Fibroblast of lung (primary cell): ENCODE results near the gene DNAH3. TPM values are rescaled to one million over a fixed set of nuclear protein-coding genes. Genes with fewer than 3 reads are reported as not detected.
A peak's percentile ranks its signal among the peaks of the same experiment; 100 is the strongest.

Experiments used
- DNase-seq, 2 donors: peaks; one replicate each; pipeline versions ENCODE4 v3.0.0 to v3.0.0-alpha.2; 2010; ENCODE audit warnings: low read depth in 2 of 2
- H2AFZ ChIP-seq: 2 replicates; pipeline ENCODE4 v1.5.1; 2012; ENCODE audit warnings: low read length, control low read depth, inconsistent platforms
- H3K27ac ChIP-seq: 2 replicates; pipeline ENCODE4 v1.5.1; 2011; ENCODE audit warnings: low read length, control low read depth; ENCODE audit not compliant: insufficient read depth
- H3K27me3 ChIP-seq: 2 replicates; pipeline ENCODE4 v1.5.1; 2011; ENCODE audit warnings: mild to moderate bottlenecking, low read length; ENCODE audit not compliant: control insufficient read depth, insufficient read depth
- H3K36me3 ChIP-seq: 2 replicates; pipeline ENCODE4 v1.5.1; 2011; ENCODE audit warnings: low read length; ENCODE audit not compliant: control insufficient read depth, insufficient read depth
- H3K4me1 ChIP-seq: 2 replicates; pipeline ENCODE4 v1.5.1; 2011; ENCODE audit warnings: low read length; ENCODE audit not compliant: control insufficient read depth, insufficient read depth; ENCODE audit errors: extremely low read depth
- H3K4me2 ChIP-seq: 2 replicates; pipeline ENCODE4 v1.5.1; 2011; ENCODE audit warnings: low read length, control low read depth; ENCODE audit not compliant: insufficient read depth; ENCODE audit errors: extremely low read depth
- H3K4me3 ChIP-seq, 4 experiments: fragments of 200-600 bp in 1 of 4; sonication (generic) in 1 of 4; replicated peaks in 1 of 4; 2 replicates each; pipeline ENCODE4 v1.5.1; 2011 to 2016; ENCODE audit warnings: low read length in 4 of 4, low read depth in 3 of 4, mild to moderate bottlenecking in 3 of 4, control low read depth in 2 of 4, inconsistent platforms in 1 of 4, mixed read lengths in 1 of 4; ENCODE audit not compliant: insufficient read depth in 1 of 4; ENCODE audit errors: control extremely low read depth in 1 of 4
- H3K79me2 ChIP-seq: 2 replicates; pipeline ENCODE4 v1.5.1; 2012; ENCODE audit warnings: mild to moderate bottlenecking, low read length, inconsistent platforms; ENCODE audit not compliant: control insufficient read depth, insufficient read depth
- H3K9ac ChIP-seq: 2 replicates; pipeline ENCODE4 v1.5.1; 2011; ENCODE audit warnings: mild to moderate bottlenecking, low read length, control low read depth; ENCODE audit not compliant: insufficient read depth
- H3K9me3 ChIP-seq: 2 replicates; pipeline ENCODE4 v1.5.1; 2012; ENCODE audit warnings: low read depth, low read length; ENCODE audit not compliant: control insufficient read depth, insufficient read depth
- H4K20me1 ChIP-seq: 2 replicates; pipeline ENCODE4 v1.5.1; 2011; ENCODE audit warnings: low read length; ENCODE audit not compliant: control insufficient read depth, insufficient read depth; ENCODE audit errors: extremely low read depth
- EZH2 ChIP-seq: IDR thresholded peaks from 2 replicates; pipeline ENCODE4 v1.5.1; 2012; ENCODE audit warnings: low read length, control low read depth, mild to moderate bottlenecking; ENCODE audit errors: missing control alignments
- polyA plus RNA-seq, 2 donors: library from polyadenylated mRNA; depleted of rRNA in 1 of 2; stranded (reverse) in 1 of 2; unstranded in 1 of 2; fragments of >200 nt; gene quantifications; 2 replicates each; pipeline ENCODE4 v1.2.1, GENCODE V29; 2011 to 2012; ENCODE audit warnings: missing spikeins in 1 of 2
- total RNA-seq: library from RNA; depleted of rRNA; stranded (reverse); fragments of >200 nt; gene quantifications from 2 replicates; pipeline ENCODE4 v1.2.1, GENCODE V29; 2014
- TF ChIP-seq, protein P1 (sequence below), 2 donors: IDR thresholded peaks in 1 of 2; conservative IDR thresholded peaks in 1 of 2; 1 replicate in 1 of 2; 2 replicates in 1 of 2; pipeline ENCODE4 v1.5.1; 2011 to 2012; ENCODE audit warnings: low read length in 2 of 2, control low read depth in 1 of 2, inconsistent platforms in 1 of 2, low read depth in 1 of 2, mild to moderate bottlenecking in 1 of 2

DNAH3 gene
- total and polyA plus RNA-seq, 2 donors (not counting 1 experiment from before 2014, with no cell fraction given): not detected

- Histone ChIP-seq H3K79me2 (no peaks in the 10 kb centered on the region), H3K4me2 (no peak overlapping the region), H3K9ac (no peak overlapping the region), H3K27ac (no peak overlapping the region), H2AFZ (no peak overlapping the region), H3K9me3 (no peaks in the 10 kb centered on the region), H3K4me1 (no peaks in the 10 kb centered on the region), H4K20me1 (no peaks in the 10 kb centered on the region), H3K27me3 (no peaks in the 10 kb centered on the region), H3K4me3 (no peak overlapping the region), H3K36me3 (no peaks in the 10 kb centered on the region)
- TF ChIP-seq EZH2: no peak
- TF ChIP-seq, protein P1, sequence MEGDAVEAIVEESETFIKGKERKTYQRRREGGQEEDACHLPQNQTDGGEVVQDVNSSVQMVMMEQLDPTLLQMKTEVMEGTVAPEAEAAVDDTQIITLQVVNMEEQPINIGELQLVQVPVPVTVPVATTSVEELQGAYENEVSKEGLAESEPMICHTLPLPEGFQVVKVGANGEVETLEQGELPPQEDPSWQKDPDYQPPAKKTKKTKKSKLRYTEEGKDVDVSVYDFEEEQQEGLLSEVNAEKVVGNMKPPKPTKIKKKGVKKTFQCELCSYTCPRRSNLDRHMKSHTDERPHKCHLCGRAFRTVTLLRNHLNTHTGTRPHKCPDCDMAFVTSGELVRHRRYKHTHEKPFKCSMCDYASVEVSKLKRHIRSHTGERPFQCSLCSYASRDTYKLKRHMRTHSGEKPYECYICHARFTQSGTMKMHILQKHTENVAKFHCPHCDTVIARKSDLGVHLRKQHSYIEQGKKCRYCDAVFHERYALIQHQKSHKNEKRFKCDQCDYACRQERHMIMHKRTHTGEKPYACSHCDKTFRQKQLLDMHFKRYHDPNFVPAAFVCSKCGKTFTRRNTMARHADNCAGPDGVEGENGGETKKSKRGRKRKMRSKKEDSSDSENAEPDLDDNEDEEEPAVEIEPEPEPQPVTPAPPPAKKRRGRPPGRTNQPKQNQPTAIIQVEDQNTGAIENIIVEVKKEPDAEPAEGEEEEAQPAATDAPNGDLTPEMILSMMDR (conservative IDR thresholded peaks at IDR 0.05 in 1 of 2, IDR thresholded peaks at IDR 0.05 in 1 of 2; ENCODE audit: low read depth in 1 of 2, low read length in 2 of 2): no peak
- no peak for DNase-seq
Measured at GRCh38 chr16:20937736-20938135, 212.9 kb downstream of the DNAH3 start.

DNA sequence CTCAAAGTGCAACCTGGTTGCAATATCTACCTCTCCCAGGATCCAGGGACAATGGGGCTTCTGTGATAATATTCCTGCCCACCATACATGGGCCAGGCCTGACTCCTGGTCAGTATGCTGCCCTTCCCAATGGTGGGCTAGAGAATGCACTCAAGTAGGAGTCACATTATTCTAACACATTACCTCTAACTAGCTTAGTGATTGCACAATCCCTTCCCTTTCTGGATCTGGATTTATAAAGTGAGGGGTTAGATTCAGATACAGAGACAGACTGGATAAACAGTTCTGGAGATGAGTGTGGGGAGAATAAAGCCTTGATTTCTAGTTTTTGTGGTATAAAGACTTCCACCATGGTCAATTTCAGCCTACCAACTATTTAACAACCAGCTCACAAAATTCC, 217.1 kb downstream of the DNAH3 start:
- no peak for TF ChIP-seq EZH2
- TF ChIP-seq, protein P1 (conservative IDR thresholded peaks at IDR 0.05 in 1 of 2, IDR thresholded peaks at IDR 0.05 in 1 of 2; ENCODE audit: low read depth in 1 of 2, low read length in 2 of 2): no peak
- Histone ChIP-seq H2AFZ (no peak overlapping the region), H3K27me3 (no peaks in the 10 kb centered on the region), H3K36me3 (no peaks in the 10 kb centered on the region), H3K4me2 (no peak overlapping the region), H3K9ac (no peak overlapping the region), H3K9me3 (no peaks in the 10 kb centered on the region), H4K20me1 (no peaks in the 10 kb centered on the region), H3K4me1 (no peaks in the 10 kb centered on the region), H3K79me2 (no peaks in the 10 kb centered on the region), H3K4me3 (no peak overlapping the region), H3K27ac (no peak overlapping the region)
- DNase-seq: no peak

DNA sequence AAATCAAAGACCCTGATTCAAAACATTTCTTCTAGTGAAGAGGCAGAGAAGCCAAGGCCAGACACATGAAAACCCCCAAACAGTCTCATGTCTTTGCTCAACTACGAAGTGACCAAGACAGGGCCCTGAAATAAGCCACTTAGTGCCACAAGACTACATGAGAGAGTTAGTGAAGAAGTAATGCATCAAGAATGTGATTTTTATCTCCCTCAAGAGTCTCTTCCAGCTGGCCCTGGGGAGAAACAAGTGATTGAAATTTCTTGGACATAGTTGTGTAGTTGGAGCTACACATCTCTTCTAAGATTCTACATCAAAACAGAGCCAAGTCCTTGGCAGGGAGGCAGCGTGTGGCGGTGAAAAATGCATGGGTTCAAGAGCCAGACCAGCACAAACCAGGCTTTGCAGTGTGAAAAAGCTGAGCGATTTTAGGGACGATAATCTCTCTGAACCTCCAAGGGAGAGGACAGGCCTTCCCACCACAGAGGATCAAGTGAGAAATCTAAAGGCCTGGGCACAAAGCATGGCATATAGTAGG, 219.5 kb downstream of the DNAH3 start:
- DNase-seq: peak in 1 of 2 donors; percentile 54

More for the DNA sequence above, 219.5 kb downstream of the DNAH3 start:
- no peak for TF ChIP-seq EZH2
- TF ChIP-seq, protein P1 (conservative IDR thresholded peaks at IDR 0.05 in 1 of 2, IDR thresholded peaks at IDR 0.05 in 1 of 2; ENCODE audit: low read depth in 1 of 2, low read length in 2 of 2): no peak
- Histone ChIP-seq H2AFZ (no peak overlapping the region), H3K27ac (no peak overlapping the region), H4K20me1 (no peaks in the 10 kb centered on the region), H3K27me3 (no peaks in the 10 kb centered on the region), H3K79me2 (no peaks in the 10 kb centered on the region), H3K9ac (no peak overlapping the region), H3K36me3 (no peaks in the 10 kb centered on the region), H3K4me3 (no peak overlapping the region), H3K4me1 (no peaks in the 10 kb centered on the region), H3K9me3 (no peaks in the 10 kb centered on the region), H3K4me2 (no peak overlapping the region)
